Hepatocyte (in vitro differentiated cells): ENCODE measurements around the gene AMOTL1.

Experiments used
- EZH2 ChIP-seq: fragments of 200-600 bp; sonication (generic); IDR thresholded peaks from 2 replicates; pipeline ENCODE4 v1.6.1; 2016; ENCODE audit warnings: antibody characterized with exemption, mild to moderate bottlenecking, borderline replicate concordance
- EZH2phosphoT487 ChIP-seq: fragments of 200-600 bp; sonication (generic); IDR thresholded peaks from one replicate; pipeline ENCODE4 v1.6.1; 2018; ENCODE audit warnings: antibody characterized with exemption, mild to moderate bottlenecking, low read depth, moderate library complexity; ENCODE audit not compliant: unreplicated experiment, severe bottlenecking
- TF ChIP-seq, protein P1 (sequence below): fragments of 200-600 bp; sonication (generic); IDR thresholded peaks from 2 replicates; pipeline ENCODE4 v1.5.1; 2016; ENCODE audit warnings: antibody characterized with exemption, mild to moderate bottlenecking; ENCODE audit not compliant: poor library complexity

- TF ChIP-seq EZH2phosphoT487 (no peak), EZH2 (no peak)
- TF ChIP-seq, protein P1, sequence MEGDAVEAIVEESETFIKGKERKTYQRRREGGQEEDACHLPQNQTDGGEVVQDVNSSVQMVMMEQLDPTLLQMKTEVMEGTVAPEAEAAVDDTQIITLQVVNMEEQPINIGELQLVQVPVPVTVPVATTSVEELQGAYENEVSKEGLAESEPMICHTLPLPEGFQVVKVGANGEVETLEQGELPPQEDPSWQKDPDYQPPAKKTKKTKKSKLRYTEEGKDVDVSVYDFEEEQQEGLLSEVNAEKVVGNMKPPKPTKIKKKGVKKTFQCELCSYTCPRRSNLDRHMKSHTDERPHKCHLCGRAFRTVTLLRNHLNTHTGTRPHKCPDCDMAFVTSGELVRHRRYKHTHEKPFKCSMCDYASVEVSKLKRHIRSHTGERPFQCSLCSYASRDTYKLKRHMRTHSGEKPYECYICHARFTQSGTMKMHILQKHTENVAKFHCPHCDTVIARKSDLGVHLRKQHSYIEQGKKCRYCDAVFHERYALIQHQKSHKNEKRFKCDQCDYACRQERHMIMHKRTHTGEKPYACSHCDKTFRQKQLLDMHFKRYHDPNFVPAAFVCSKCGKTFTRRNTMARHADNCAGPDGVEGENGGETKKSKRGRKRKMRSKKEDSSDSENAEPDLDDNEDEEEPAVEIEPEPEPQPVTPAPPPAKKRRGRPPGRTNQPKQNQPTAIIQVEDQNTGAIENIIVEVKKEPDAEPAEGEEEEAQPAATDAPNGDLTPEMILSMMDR: peak; percentile 81
These were observed 129.2 kb downstream of the AMOTL1 start for GRCh38 chr11:94897330-94897768.
